H9 (cell line): ENCODE results near the gene LARP4B. TPM values are rescaled to one million over a fixed set of nuclear protein-coding genes. Genes with fewer than 3 reads are reported as not detected.
A peak's percentile ranks its signal among the peaks of the same experiment; 100 is the strongest.

Experiments
- DNase-seq: peaks from one replicate; pipeline ENCODE4 v3.0.0-alpha.2; 2017
- H2AFZ ChIP-seq: one replicate; pipeline ENCODE4 v1.6.1; 2013; ENCODE audit warnings: mild to moderate bottlenecking, low read length, control low read depth, moderate library complexity
- H2AK5ac ChIP-seq: 2 replicates; pipeline ENCODE4 v1.6.1; 2013; ENCODE audit warnings: low read length, control low read depth, mixed read lengths; ENCODE audit not compliant: insufficient read length
- H2BK120ac ChIP-seq: one replicate; pipeline ENCODE4 v1.6.1; 2013; ENCODE audit warnings: low read depth, mild to moderate bottlenecking, low read length, control low read depth, inconsistent platforms; ENCODE audit not compliant: poor library complexity, severe bottlenecking
- H2BK12ac ChIP-seq: 2 replicates; pipeline ENCODE4 v1.6.1; 2013; ENCODE audit warnings: low read length, control low read depth, mixed read lengths, low read depth; ENCODE audit not compliant: insufficient read length
- H2BK15ac ChIP-seq: 2 replicates; pipeline ENCODE4 v1.6.1; 2013; ENCODE audit warnings: low read depth, low read length, control low read depth
- H2BK20ac ChIP-seq: one replicate; pipeline ENCODE4 v1.6.1; 2013; ENCODE audit warnings: low read depth, mild to moderate bottlenecking, low read length, control low read depth, inconsistent platforms; ENCODE audit not compliant: poor library complexity, severe bottlenecking
- H2BK5ac ChIP-seq: 2 replicates; pipeline ENCODE4 v1.6.1; 2013; ENCODE audit warnings: low read length, control low read depth, mixed read lengths; ENCODE audit not compliant: insufficient read length
- H3K14ac ChIP-seq: 2 replicates; pipeline ENCODE4 v1.6.1; 2013; ENCODE audit warnings: low read length, control low read depth; ENCODE audit not compliant: insufficient read depth
- H3K18ac ChIP-seq: 2 replicates; pipeline ENCODE4 v1.6.1; 2013; ENCODE audit warnings: low read depth, mild to moderate bottlenecking, mixed read lengths, low read length, control low read depth; ENCODE audit not compliant: insufficient read length
- H3K23ac ChIP-seq: 2 replicates; pipeline ENCODE4 v1.6.1; 2013; ENCODE audit warnings: low read length, control low read depth, mixed read lengths, low read depth; ENCODE audit not compliant: insufficient read length
- H3K23me2 ChIP-seq: 2 replicates; pipeline ENCODE4 v1.6.1; 2013; ENCODE audit warnings: low read depth, mild to moderate bottlenecking, mixed read lengths, low read length, control low read depth; ENCODE audit not compliant: insufficient read length, poor library complexity, severe bottlenecking
- H3K27ac ChIP-seq: 2 replicates; pipeline ENCODE4 v1.5.1; 2013; ENCODE audit warnings: low read length, control low read depth, mixed read lengths, low read depth; ENCODE audit not compliant: insufficient read length
- H3K27me3 ChIP-seq: 2 replicates; pipeline ENCODE4 v1.6.1; 2013; ENCODE audit warnings: low read length, control low read depth, inconsistent platforms; ENCODE audit not compliant: insufficient read depth
- H3K4ac ChIP-seq: 2 replicates; pipeline ENCODE4 v1.6.1; 2013; ENCODE audit warnings: low read depth, mild to moderate bottlenecking, control low read depth, inconsistent platforms, low read length, moderate library complexity
- H3K4me1 ChIP-seq: 2 replicates; pipeline ENCODE4 v1.6.1; 2013; ENCODE audit warnings: low read length, control low read depth, inconsistent platforms; ENCODE audit not compliant: insufficient read depth
- H3K4me2 ChIP-seq: 2 replicates; pipeline ENCODE4 v1.6.1; 2013; ENCODE audit warnings: low read length, control low read depth, mixed read lengths; ENCODE audit not compliant: insufficient read length, insufficient read depth
- H3K56ac ChIP-seq: 2 replicates; pipeline ENCODE4 v1.6.1; 2013; ENCODE audit warnings: low read depth, mild to moderate bottlenecking, mixed read lengths, low read length, control low read depth; ENCODE audit not compliant: insufficient read length
- H3K79me1 ChIP-seq: 2 replicates; pipeline ENCODE4 v1.6.1; 2013; ENCODE audit warnings: low read depth, mild to moderate bottlenecking, moderate library complexity, low read length, control low read depth, inconsistent platforms; ENCODE audit not compliant: insufficient read depth, poor library complexity, severe bottlenecking
- H3K79me2 ChIP-seq: 2 replicates; pipeline ENCODE4 v1.6.1; 2013; ENCODE audit warnings: low read length, control low read depth, inconsistent platforms; ENCODE audit not compliant: insufficient read depth
- H3K9ac ChIP-seq: 2 replicates; pipeline ENCODE4 v1.6.1; 2013; ENCODE audit warnings: low read length, control low read depth, mixed read lengths; ENCODE audit not compliant: insufficient read length; ENCODE audit errors: extremely low read depth
- H3K9me3 ChIP-seq: one replicate; pipeline ENCODE4 v1.6.1; 2013; ENCODE audit warnings: low read depth, low read length, inconsistent platforms; ENCODE audit not compliant: control insufficient read depth
- H3T11ph ChIP-seq: one replicate; pipeline ENCODE4 v1.6.1; 2013; ENCODE audit warnings: mild to moderate bottlenecking, low read length, control low read depth, inconsistent platforms
- H4K20me1 ChIP-seq: one replicate; pipeline ENCODE4 v1.6.1; 2013; ENCODE audit not compliant: control insufficient read depth, insufficient read length, insufficient read depth
- H4K5ac ChIP-seq: 2 replicates; pipeline ENCODE4 v1.6.1; 2013; ENCODE audit warnings: low read depth, mild to moderate bottlenecking, mixed read lengths, low read length, control low read depth; ENCODE audit not compliant: insufficient read length
- H4K8ac ChIP-seq: replicated peaks from 2 replicates; pipeline ENCODE4 v1.6.1; 2013; ENCODE audit warnings: low read length, control low read depth, mixed read lengths, low read depth; ENCODE audit not compliant: insufficient read length
- H4K91ac ChIP-seq: 2 replicates; pipeline ENCODE4 v1.6.1; 2013; ENCODE audit warnings: low read depth, mild to moderate bottlenecking, moderate library complexity, mixed read lengths, low read length, control low read depth; ENCODE audit not compliant: insufficient read length
- H3K27ac Mint-ChIP-seq, 3 experiments: 2 replicates in 2 of 3; 3 replicates in 1 of 3; pipeline ENCODE4 v1.8.0; 2020 to 2021; ENCODE audit warnings: mixed read lengths in 3 of 3, mild to moderate bottlenecking in 1 of 3, moderate library complexity in 1 of 3
- H3K27me3 Mint-ChIP-seq: 2 replicates; pipeline ENCODE4 v1.8.0; 2021; ENCODE audit warnings: low read depth, mild to moderate bottlenecking, moderate library complexity, mixed read lengths
- H3K36me3 Mint-ChIP-seq, 3 experiments: 2 replicates in 2 of 3; 3 replicates in 1 of 3; pipeline ENCODE4 v1.8.0; 2020 to 2021; ENCODE audit warnings: low read depth in 3 of 3, mixed read lengths in 3 of 3; ENCODE audit not compliant: insufficient read depth in 1 of 3
- H3K4me1 Mint-ChIP-seq, 2 experiments: 2 replicates each; pipeline ENCODE4 v1.8.0; 2020; ENCODE audit warnings: mixed read lengths in 2 of 2
- H3K4me3 Mint-ChIP-seq, 2 experiments: 2 replicates in 1 of 2; 3 replicates in 1 of 2; pipeline ENCODE4 v1.8.0; 2020 to 2021; ENCODE audit warnings: mild to moderate bottlenecking in 2 of 2, mixed read lengths in 2 of 2, moderate library complexity in 1 of 2
- H3K9me3 Mint-ChIP-seq, 2 experiments: 2 replicates in 1 of 2; 3 replicates in 1 of 2; pipeline ENCODE4 v1.8.0; 2020; ENCODE audit warnings: mild to moderate bottlenecking in 2 of 2, mixed read lengths in 2 of 2, moderate library complexity in 1 of 2
- CTCF ChIP-seq: fragments of 200-600 bp; sonication (generic); conservative IDR thresholded peaks from 3 replicates; pipeline ENCODE4 v1.8.0; 2021; ENCODE audit warnings: antibody characterized with exemption, mild to moderate bottlenecking
- WGBS: extraction: QIAGEN DNeasy Blood & Tissue Kit; methylation state at CpG from one replicate; pipeline ENCODE4 v1.1.7; 2013; ENCODE audit warnings: missing lambda C conversion rate, low lambda C conversion rate, mixed read lengths; ENCODE audit not compliant: insufficient read length; ENCODE audit errors: extremely low coverage; 5-methylcytosine and 5-hydroxymethylcytosine counted together
- total RNA-seq: library from RNA; stranded (reverse); gene quantifications from 2 replicates; pipeline ENCODE4 v1.2.1, GENCODE V29; 2021

LARP4B gene
- total RNA-seq, 1 experiment from 2014 or later: 88.9 TPM

GRCh38 chr10:866577-866941 lies 64.9 kb downstream of the LARP4B start:
- H3K79me2 ChIP-seq: peaks cover 2% of the 10 kb centered on the region; the same call in 1 of the 2 replicates

More at GRCh38 chr10:866577-866941, 64.9 kb downstream of the LARP4B start:
- H3K4me1 ChIP-seq: no peaks in the 10 kb centered on the region; the same call in 1 of the 2 replicates
- H3T11ph ChIP-seq: no peak overlapping the region
- WGBS: no CpG with 5 or more reads among the region's 4 CpGs
- H4K91ac ChIP-seq: no peak overlapping the region
- no peak for TF ChIP-seq CTCF
- no peak overlapping the region for H3K27ac ChIP-seq
- H3K23ac ChIP-seq: no peak overlapping the region
- no peaks in the 10 kb centered on the region for H3K9me3 ChIP-seq
- H3K23me2 ChIP-seq: no peaks in the 10 kb centered on the region
- no peak overlapping the region for H2BK15ac ChIP-seq
- H3K4me1 Mint-ChIP-seq: peaks cover 5 to 8% of the 10 kb centered on the region in 2 experiments; a peak in 2 of 4 replicates
- H2BK120ac ChIP-seq: no peak overlapping the region
- H2AFZ ChIP-seq: no peak overlapping the region
- no peaks in the 10 kb centered on the region; the same call in 1 of the 2 replicates for H3K27me3 Mint-ChIP-seq
- H2BK20ac ChIP-seq: no peak overlapping the region
- no peak overlapping the region for H2BK5ac ChIP-seq
- H3K27ac Mint-ChIP-seq: peak overlapping the region in 1 of 3 experiments; percentile 65; a peak in 2 of 7 replicates
- H3K9me3 Mint-ChIP-seq: no peaks in the 10 kb centered on the region
- no peak overlapping the region for H2AK5ac ChIP-seq
- no peak overlapping the region for H3K4me2 ChIP-seq
- H3K27me3 ChIP-seq: no peaks in the 10 kb centered on the region
- H3K9ac ChIP-seq: no peak overlapping the region
- H3K4ac ChIP-seq: no peak overlapping the region
- H3K79me1 ChIP-seq: no peaks in the 10 kb centered on the region
- H3K36me3 Mint-ChIP-seq: peaks cover 27 to 54% (median 48%) of the 10 kb centered on the region in 3 experiments
- no peak overlapping the region for H3K56ac ChIP-seq
- H2BK12ac ChIP-seq: no peak overlapping the region
- H4K20me1 ChIP-seq: peaks cover 4% of the 10 kb centered on the region
- no peak overlapping the region for H3K14ac ChIP-seq
- no peak overlapping the region for H4K8ac ChIP-seq
- no peak overlapping the region for H3K4me3 Mint-ChIP-seq
- H4K5ac ChIP-seq: no peak overlapping the region
- no peak for DNase-seq
- H3K18ac ChIP-seq: no peak overlapping the region
